HG02623 (cell line): ENCODE data around the gene PLD6.

Experiments used
- ATAC-seq: cut with Tn5 transposase; IDR thresholded peaks from one replicate; pipeline ENCODE4 v1.9.1; 2021; ENCODE audit warnings: moderate library complexity; ENCODE audit not compliant: unreplicated experiment

The PLD6 gene

DNA sequence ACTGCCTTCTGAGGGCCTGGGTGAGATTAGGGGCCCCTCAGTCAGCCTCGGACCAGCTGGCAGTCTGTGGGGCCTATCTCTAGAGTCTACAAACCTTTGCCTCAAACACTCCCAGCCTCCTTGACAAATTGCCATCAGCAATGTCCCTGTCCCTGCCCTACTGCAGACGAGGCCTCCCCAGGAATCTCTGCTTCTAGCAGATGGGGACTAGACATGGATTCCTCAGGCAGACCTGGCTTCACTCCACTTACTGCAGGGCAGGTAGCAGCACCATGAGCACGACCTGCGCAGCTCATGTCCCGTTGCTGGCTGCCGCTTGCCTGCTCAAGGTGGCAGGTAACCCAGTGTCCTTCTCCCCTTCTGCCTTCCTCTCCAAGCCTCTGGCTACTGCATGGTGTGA is 49.1 kb downstream of the PLD6 start:
- ATAC-seq: no peak

GRCh38 chr17:17156511-17156910 is 49.6 kb downstream of the PLD6 start:
- ATAC-seq: no peak

GRCh38 chr17:17156107-17156506 is 50.0 kb downstream of the PLD6 start:
- ATAC-seq: no peak

GRCh38 chr17:17155568-17155967 is 50.6 kb downstream of the PLD6 start:
- ATAC-seq: no peak

GRCh38 chr17:17154981-17155380 is 51.2 kb downstream of the PLD6 start:
- no peak for ATAC-seq

DNA sequence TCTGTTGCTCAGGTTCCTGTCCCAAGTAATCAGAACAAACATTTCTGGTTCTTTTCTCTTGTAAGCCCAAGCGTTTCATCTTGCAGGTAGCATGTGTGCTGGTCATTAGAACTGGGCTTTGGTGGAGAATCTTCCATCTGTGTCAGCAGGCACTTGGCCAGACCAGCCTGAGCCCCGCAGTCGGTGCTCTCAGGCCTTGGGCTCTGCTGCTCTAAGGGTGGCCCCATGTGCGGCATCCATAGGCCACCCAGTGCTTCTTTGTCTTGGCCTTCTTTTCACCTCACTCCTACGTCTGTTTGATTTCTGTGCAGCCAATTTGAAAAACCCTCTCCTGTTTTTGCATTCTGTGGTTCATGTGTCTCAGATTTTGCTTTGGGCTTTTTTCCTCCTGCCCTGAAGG is 51.6 kb downstream of the PLD6 start:
- no peak for ATAC-seq

DNA sequence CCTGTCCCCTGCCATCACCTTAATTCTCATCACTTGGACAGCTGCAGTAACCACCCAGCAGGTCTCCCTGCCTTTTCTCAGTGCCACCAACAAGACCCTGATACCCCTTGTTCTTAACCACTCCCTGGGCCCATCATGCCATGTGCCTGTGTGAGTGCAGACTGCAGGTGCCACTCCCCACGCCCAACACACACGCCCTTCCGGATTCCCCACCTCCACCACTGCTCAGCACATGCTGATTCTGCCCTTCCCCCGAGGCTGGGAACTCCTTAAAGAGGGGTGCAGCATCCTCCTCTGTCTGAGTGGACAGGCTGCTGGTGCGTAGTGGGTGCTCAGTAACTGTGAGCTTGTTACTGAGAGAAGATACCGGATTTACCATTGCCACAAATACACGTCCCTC is 52.4 kb downstream of the PLD6 start:
- ATAC-seq: no peak

DNA sequence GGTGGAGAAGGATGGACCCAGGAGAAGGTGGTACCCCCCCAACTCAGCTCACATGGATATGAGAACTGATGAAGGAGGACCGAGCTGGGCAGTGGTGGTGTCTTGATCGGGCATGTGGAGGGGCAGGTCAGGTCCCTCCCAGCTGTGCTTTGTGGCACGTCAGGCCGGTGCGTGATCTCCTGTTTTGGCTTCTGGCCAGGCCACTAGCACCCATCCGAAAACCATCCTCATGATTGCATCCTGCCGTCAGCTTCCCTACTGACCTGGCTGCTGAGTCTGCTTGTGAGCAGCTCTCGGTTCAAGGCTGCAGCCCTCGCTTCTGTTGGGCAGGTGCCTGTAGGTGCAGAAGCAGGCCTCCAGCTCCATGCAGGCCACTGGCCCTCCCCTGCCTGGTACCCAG is 53.1 kb downstream of the PLD6 start:
- ATAC-seq: no peak

DNA sequence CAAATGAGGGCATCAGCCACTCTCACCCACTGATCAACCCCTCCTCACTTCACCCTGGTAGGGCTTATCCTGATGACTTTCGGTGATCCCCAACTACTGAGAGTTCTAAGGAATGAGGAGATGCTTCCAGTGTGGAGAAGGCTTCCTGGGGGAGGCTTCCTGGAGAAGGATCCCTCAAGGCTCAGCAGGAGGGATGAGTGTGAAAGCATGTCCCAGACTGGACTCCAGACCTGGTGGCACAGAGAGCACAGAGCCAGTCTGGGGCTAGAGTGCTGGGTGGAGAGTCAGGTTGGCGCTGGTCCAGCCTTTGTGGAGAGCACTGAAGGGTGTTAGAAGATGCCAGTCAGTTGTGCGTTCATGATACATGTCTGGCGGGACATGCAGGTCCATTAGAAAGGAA is 53.7 kb downstream of the PLD6 start:
- no peak for ATAC-seq

GRCh38 chr17:17151962-17152361 is 54.2 kb downstream of the PLD6 start:
- ATAC-seq: no peak

GRCh38 chr17:17151541-17151940 is 54.6 kb downstream of the PLD6 start:
- no peak for ATAC-seq

DNA sequence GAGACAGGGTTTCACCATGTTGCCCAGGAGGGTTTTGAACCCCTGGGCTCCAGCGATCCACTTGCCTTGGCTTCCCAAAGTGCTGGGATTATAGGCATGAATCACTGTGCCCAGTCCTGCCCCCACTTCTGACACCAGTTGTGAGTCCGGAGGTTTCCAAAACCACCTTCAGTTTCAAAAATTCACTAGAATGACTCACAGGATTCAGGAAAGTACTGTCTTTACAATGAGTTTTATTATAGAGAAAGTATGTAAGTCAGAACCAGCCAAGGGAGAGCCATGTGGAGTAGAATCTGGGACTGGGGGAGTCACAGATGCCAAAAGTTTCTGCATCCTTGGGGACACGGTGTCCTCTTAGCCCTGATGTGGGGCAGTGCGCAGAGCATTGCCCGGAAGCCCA is 55.1 kb downstream of the PLD6 start:
- no peak for ATAC-seq
